NCI-H510A treated with DMSO at 0.1 percent for 48 hours (cell line): Measurements from ENCODE around the gene NMNAT2.

Source experiments
- DNase-seq: peaks from one replicate; lab custom pipeline; 2025; lab: John Stamatoyannopoulos, UW

Gene NMNAT2

GRCh38 chr1:183214021-183214970 lies 203.9 kb downstream of the NMNAT2 start:
- DNase-seq, result no peak

- DNase-seq, result no peak
These were observed 205.3 kb downstream of the NMNAT2 start for GRCh38 chr1:183212870-183213269.

- DNase-seq, result no peak
These were observed 207.5 kb downstream of the NMNAT2 start for GRCh38 chr1:183210681-183211080.

GRCh38 chr1:183209533-183210158 lies 208.5 kb downstream of the NMNAT2 start:
- DNase-seq, result no peak

GRCh38 chr1:183206538-183207122 lies 211.6 kb downstream of the NMNAT2 start:
- DNase-seq, result no peak

GRCh38 chr1:183205196-183205781 lies 212.9 kb downstream of the NMNAT2 start:
- no peak for DNase-seq

- DNase-seq, result no peak
These were observed 215.1 kb downstream of the NMNAT2 start for GRCh38 chr1:183203094-183203493.

GRCh38 chr1:183200451-183200850 lies 217.7 kb downstream of the NMNAT2 start:
- DNase-seq, result no peak

GRCh38 chr1:183199304-183199703 lies 218.9 kb downstream of the NMNAT2 start:
- no peak for DNase-seq

GRCh38 chr1:183198463-183198862 lies 219.7 kb downstream of the NMNAT2 start:
- no peak for DNase-seq
